ENCODE results near the gene RPL34.

Gene RPL34

GRCh38 chr4:108607079-108607815 is 13.1 kb upstream of the RPL34 start:
- DNase-seq (ENCODE audit: low read depth), result no peak
- no peak for TF ChIP-seq CTCF (IDR thresholded peaks at IDR 0.05; ENCODE audit: insufficient read depth, low read depth, low read length, missing control alignments)

GRCh38 chr4:108611365-108611764 is 9.0 kb upstream of the RPL34 start:
- H3K4me3 ChIP-seq (ENCODE audit: low read depth, low read length), result no peak overlapping the region
- no peak for DNase-seq (ENCODE audit: low read depth)
- TF ChIP-seq CTCF (IDR thresholded peaks at IDR 0.05; ENCODE audit: insufficient read depth, low read depth, low read length, missing control alignments), result no peak

More at GRCh38 chr4:108607079-108607815, 13.1 kb upstream of the RPL34 start:
- no peak overlapping the region for H3K4me3 ChIP-seq (ENCODE audit: low read depth, low read length)

- no peak for DNase-seq (ENCODE audit: low read depth)
- TF ChIP-seq CTCF (IDR thresholded peaks at IDR 0.05; ENCODE audit: insufficient read depth, low read depth, low read length, missing control alignments), result no peak
- no peak overlapping the region for H3K4me3 ChIP-seq (ENCODE audit: low read depth, low read length)
Measured at GRCh38 chr4:108612365-108612764, 8.0 kb upstream of the RPL34 start.

GRCh38 chr4:108619372-108620100 is 840 bp upstream of the RPL34 start:
- no peak for TF ChIP-seq CTCF (IDR thresholded peaks at IDR 0.05; ENCODE audit: insufficient read depth, low read depth, low read length, missing control alignments)

GRCh38 chr4:108620933-108621905 is 843 bp downstream of the RPL34 start:
- H3K4me3 ChIP-seq (ENCODE audit: low read depth, low read length), result peak overlapping the region; percentile 99
- DNase-seq (ENCODE audit: low read depth), result no peak
- no peak for TF ChIP-seq CTCF (IDR thresholded peaks at IDR 0.05; ENCODE audit: insufficient read depth, low read depth, low read length, missing control alignments)

More at GRCh38 chr4:108619372-108620100, 840 bp upstream of the RPL34 start:
- no peak for DNase-seq (ENCODE audit: low read depth)
- peak overlapping the region; percentile 99 for H3K4me3 ChIP-seq (ENCODE audit: low read depth, low read length)

GRCh38 chr4:108622022-108622421 is 1.6 kb downstream of the RPL34 start:
- no peak for TF ChIP-seq CTCF (IDR thresholded peaks at IDR 0.05; ENCODE audit: insufficient read depth, low read depth, low read length, missing control alignments)
- H3K4me3 ChIP-seq (ENCODE audit: low read depth, low read length), result peak overlapping the region; percentile 99

More at GRCh38 chr4:108622022-108622421, 1.6 kb downstream of the RPL34 start:
- DNase-seq (ENCODE audit: low read depth), result no peak

All from GM12865 (cell line).